CD4-positive, alpha-beta T cell (primary cell): Measurements from ENCODE around the gene CNOT2. TPM values are rescaled to one million over a fixed set of nuclear protein-coding genes. Genes with fewer than 3 reads are reported as not detected.
A peak's percentile ranks its signal among the peaks of the same experiment; 100 is the strongest.

Experiments
- ATAC-seq: fragments of 200-7000 bp; cut with Tn5 transposase; one replicate; pipeline ENCODE4 v1.10.0; 2022; ENCODE audit warnings: mild to moderate bottlenecking; ENCODE audit not compliant: poor library complexity
- CTCF ChIA-PET: fragments of 350-600 bp; sonication (Branson Sonifier 250); formaldehyde crosslinking; loops from one replicate; lab custom pipeline; 2021; ENCODE audit warnings: antibody characterized with exemption, inconsistent platforms; lab: Charles Lee
- POLR2A ChIA-PET: fragments of 350-600 bp; sonication (Branson Sonifier 250); formaldehyde crosslinking; loops from one replicate; lab custom pipeline; 2021; ENCODE audit warnings: antibody characterized with exemption, inconsistent platforms; lab: Charles Lee
- DNase-seq, 14 experiments: peaks; one replicate each; pipeline ENCODE4 v3.0.0-alpha.2; 2013 to 2020; ENCODE audit warnings: mixed read lengths in 2 of 14
- H3K27ac ChIP-seq, 2 donors: one replicate each; pipeline versions ENCODE4 v1.5.1 to v1.7.0; 2013; ENCODE audit warnings: low read length in 2 of 2, low read depth in 1 of 2, mild to moderate bottlenecking in 1 of 2
- H3K27me3 ChIP-seq, 2 experiments: 1 replicate in 1 of 2; 2 replicates in 1 of 2; pipeline versions ENCODE4 v1.6.1 to v1.7.0; 2013; ENCODE audit warnings: low read length in 2 of 2, control low read depth in 1 of 2, mild to moderate bottlenecking in 1 of 2, moderate library complexity in 1 of 2; ENCODE audit not compliant: insufficient read depth in 2 of 2, control insufficient read depth in 1 of 2
- H3K36me3 ChIP-seq: one replicate; pipeline ENCODE4 v1.6.1; 2013; ENCODE audit warnings: low read length, control low read depth; ENCODE audit not compliant: insufficient read depth
- H3K4me1 ChIP-seq: one replicate; pipeline ENCODE4 v1.6.1; 2013; ENCODE audit warnings: low read length, control low read depth; ENCODE audit not compliant: insufficient read depth
- H3K4me3 ChIP-seq: one replicate; pipeline ENCODE4 v1.5.1; 2013; ENCODE audit warnings: mild to moderate bottlenecking, low read length, moderate library complexity
- H3K9me3 ChIP-seq, 2 experiments: 1 replicate in 1 of 2; 2 replicates in 1 of 2; pipeline versions ENCODE4 v1.6.1 to v1.7.0; 2013; ENCODE audit warnings: low read length in 2 of 2, mild to moderate bottlenecking in 2 of 2, control low read depth in 1 of 2, moderate library complexity in 1 of 2; ENCODE audit not compliant: control insufficient read depth in 1 of 2, insufficient read depth in 1 of 2
- H3K27ac Mint-ChIP-seq: one replicate; pipeline ENCODE4 v1.8.0; 2020; ENCODE audit warnings: mixed read lengths
- H3K27me3 Mint-ChIP-seq: one replicate; pipeline ENCODE4 v1.8.0; 2021; ENCODE audit warnings: mixed read lengths
- H3K36me3 Mint-ChIP-seq: one replicate; pipeline ENCODE4 v1.8.0; 2021; ENCODE audit warnings: low read depth, mixed read lengths
- H3K4me1 Mint-ChIP-seq: one replicate; pipeline ENCODE4 v1.8.0; 2021; ENCODE audit warnings: low read depth, mixed read lengths
- H3K4me3 Mint-ChIP-seq: one replicate; pipeline ENCODE4 v1.8.0; 2020; ENCODE audit warnings: mild to moderate bottlenecking, mixed read lengths
- H3K9me3 Mint-ChIP-seq: one replicate; pipeline ENCODE4 v1.8.0; 2020; ENCODE audit warnings: mixed read lengths
- CTCF ChIP-seq: fragments of 200-600 bp; IDR thresholded peaks from one replicate; pipeline ENCODE4 v1.8.0; 2022; ENCODE audit warnings: antibody characterized with exemption, mild to moderate bottlenecking
- intact Hi-C, 2 experiments: fragments of 100-400 bp; cut with DNase I in 1 of 2; cut with micrococcal nuclease in 1 of 2; formaldehyde crosslinking; loops; one replicate each; pipeline versions ENCODE4 v1.15.1 to v1.9.0; 2023 to 2025; cut with DNase I, micrococcal nuclease
- total RNA-seq, 174 experiments: library from RNA in 2 of 174; stranded (reverse) in 2 of 174; gene quantifications; one replicate each; pipeline ENCODE4 v1.2.3 and lab custom pipeline; 2021 to 2026

Gene CNOT2
- total RNA-seq, 2 experiments from 2014 or later: 107 to 121 TPM

DNA sequence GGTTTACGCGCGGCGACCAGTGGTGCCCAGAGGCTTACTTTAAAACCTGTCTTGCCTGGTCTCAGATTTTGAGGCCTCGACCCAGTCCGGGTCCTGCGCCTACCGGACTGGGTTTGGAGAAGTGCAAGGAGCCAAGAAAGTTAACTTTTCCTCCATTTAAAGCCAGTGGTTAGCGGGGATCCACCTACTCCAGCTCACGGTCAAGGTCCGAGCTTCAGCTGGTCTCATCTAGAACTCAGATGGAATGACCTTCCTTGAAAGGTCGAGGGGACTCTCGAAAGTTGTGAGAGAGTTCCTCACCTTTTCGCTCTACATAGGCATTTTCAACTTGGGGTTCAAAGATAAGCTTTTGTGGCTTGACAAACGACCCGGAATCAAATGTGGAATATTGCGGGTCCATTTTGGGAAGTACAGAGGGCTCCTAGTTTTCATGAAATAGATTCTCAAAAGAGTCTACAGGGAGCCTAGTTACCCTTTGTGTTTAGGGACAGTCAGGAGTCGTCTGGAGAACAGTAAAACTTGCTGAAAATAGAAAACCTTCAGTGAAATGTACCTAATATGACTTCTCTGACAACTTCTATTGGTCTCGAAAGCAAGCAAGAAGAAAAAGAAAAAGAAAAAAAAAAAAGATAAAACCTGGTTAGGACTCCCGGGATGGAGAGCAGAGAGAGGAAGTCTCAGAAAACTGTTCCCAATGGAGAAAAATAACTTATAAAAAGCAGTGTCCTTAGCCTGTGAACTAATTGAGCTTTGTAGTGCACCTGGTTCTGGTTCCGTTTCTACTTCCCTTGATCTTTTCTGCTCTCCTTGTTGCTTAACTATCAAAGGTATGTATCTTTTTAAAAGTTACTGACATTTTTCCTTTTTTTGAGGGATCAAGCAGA, 124.3 kb downstream of the CNOT2 start:
- ChIA-PET CTCF (interaction anchor here (1.0 kb wide), 1 partner anchor 10 kb away, joined by 3 read pairs; no protein-coding TSS in a partner anchor), POLR2A (interaction anchor here (1.0 to 3.2 kb wide), 4 partner anchors 9 to 124 kb away, joined by 3 to 32 read pairs (median 14); partner anchors contain the start of gene CNOT2)
- Mint-ChIP-seq H3K9me3 (no peaks in the 10 kb centered on the region), H3K27ac (peak overlapping the region; percentile 77), H3K4me3 (peak overlapping the region; percentile 96), H3K27me3 (peaks cover 5% of the 10 kb centered on the region), H3K4me1 (peaks cover 33% of the 10 kb centered on the region), H3K36me3 (peaks cover 10% of the 10 kb centered on the region)
- no peak for TF ChIP-seq CTCF
- no peak for ATAC-seq
- H3K4me3 ChIP-seq: peak overlapping the region; percentile 81
- no peak for DNase-seq
- peaks cover 0 to 7% of the 10 kb centered on the region in 2 experiments for H3K27me3 ChIP-seq
- peaks cover 18% of the 10 kb centered on the region for H3K4me1 ChIP-seq
- intact Hi-C loops: loop anchor here (2.0 to 10.0 kb wide), 3 partner anchors 123 to 1297 kb away; partner anchors contain the start of genes CCT2 (in 1 of the 2), THAP2 (in 1 of the 2) and ZFC3H1 (in 1 of the 2)
- H3K27ac ChIP-seq: peak overlapping the region in 1 of 2 donors; percentile 36
- no peaks in the 10 kb centered on the region for H3K36me3 ChIP-seq
- no peaks in the 10 kb centered on the region for H3K9me3 ChIP-seq

- ChIA-PET CTCF (interaction anchor here (0.5 kb wide), 1 partner anchor 14 kb away, joined by 3 read pairs; no protein-coding TSS in a partner anchor), POLR2A (no interaction called here)
- Histone ChIP-seq H3K36me3 (no peaks in the 10 kb centered on the region), H3K4me3 (no peak overlapping the region), H3K9me3 (no peaks in the 10 kb centered on the region), H3K4me1 (no peaks in the 10 kb centered on the region), H3K27me3 (no peaks in the 10 kb centered on the region), H3K27ac (no peak overlapping the region)
- H3K4me1 Mint-ChIP-seq: peaks cover 1% of the 10 kb centered on the region
- ATAC-seq (no peak), DNase-seq (no peak)
- H3K27ac Mint-ChIP-seq: no peak overlapping the region
- H3K4me3 Mint-ChIP-seq: no peak overlapping the region
- no peaks in the 10 kb centered on the region for H3K36me3 Mint-ChIP-seq
- intact Hi-C loops: no loop called here
- no peak for TF ChIP-seq CTCF
- H3K27me3 Mint-ChIP-seq: no peaks in the 10 kb centered on the region
- H3K9me3 Mint-ChIP-seq: no peaks in the 10 kb centered on the region
These were observed 129.6 kb downstream of the CNOT2 start for GRCh38 chr12:70372881-70373280.

- Mint-ChIP-seq H3K27me3 (no peaks in the 10 kb centered on the region), H3K27ac (no peak overlapping the region), H3K36me3 (no peaks in the 10 kb centered on the region), H3K4me3 (no peak overlapping the region), H3K4me1 (no peaks in the 10 kb centered on the region), H3K9me3 (peaks cover 2% of the 10 kb centered on the region)
- Histone ChIP-seq H3K27ac (no peak overlapping the region), H3K27me3 (no peaks in the 10 kb centered on the region), H3K4me1 (no peaks in the 10 kb centered on the region), H3K36me3 (no peaks in the 10 kb centered on the region), H3K4me3 (no peak overlapping the region), H3K9me3 (no peaks in the 10 kb centered on the region)
- ATAC-seq: no peak
- POLR2A ChIA-PET: no interaction called here
- TF ChIP-seq CTCF: no peak
- intact Hi-C loops: no loop called here
- no peak for DNase-seq
- CTCF ChIA-PET: no interaction called here
These were observed 136.6 kb downstream of the CNOT2 start for GRCh38 chr12:70379846-70380245.
